Measurements from ENCODE around the gene CSMD2.

- TF ChIP-seq EZH2 (IDR thresholded peaks at IDR 0.05), result no peak
- no peak for TF ChIP-seq CTCF (IDR thresholded peaks at IDR 0.05)
Measured at GRCh38 chr1:34149501-34149900, 15.5 kb downstream of the CSMD2 start.

Data from neural progenitor cell (in vitro differentiated cells).